ENCODE measurements around the gene AVPR1B. TPM values are rescaled to one million over a fixed set of nuclear protein-coding genes. Genes with fewer than 3 reads are reported as not detected.

Gene AVPR1B
- total RNA-seq, 2 donors from 2014 or later = not detected

- Histone ChIP-seq H3K4me3 (no peak overlapping the region), H3K9me3 (no peaks in the 10 kb centered on the region), H3K27ac (no peak overlapping the region), H3K27me3 (replicated peaks; ENCODE audit: insufficient read depth) (no peaks in the 10 kb centered on the region), H3K36me3 (no peaks in the 10 kb centered on the region), H3K4me1 (ENCODE audit: control insufficient read depth in 1 of 2, low read depth in 2 of 2) (no peaks in the 10 kb centered on the region)
- DNase-seq (ENCODE audit: low spot score) (no peak), ATAC-seq (ENCODE audit: insufficient number of reproducible peaks, low FRiP score, low read depth) (no peak)
- TF ChIP-seq, protein P1, sequence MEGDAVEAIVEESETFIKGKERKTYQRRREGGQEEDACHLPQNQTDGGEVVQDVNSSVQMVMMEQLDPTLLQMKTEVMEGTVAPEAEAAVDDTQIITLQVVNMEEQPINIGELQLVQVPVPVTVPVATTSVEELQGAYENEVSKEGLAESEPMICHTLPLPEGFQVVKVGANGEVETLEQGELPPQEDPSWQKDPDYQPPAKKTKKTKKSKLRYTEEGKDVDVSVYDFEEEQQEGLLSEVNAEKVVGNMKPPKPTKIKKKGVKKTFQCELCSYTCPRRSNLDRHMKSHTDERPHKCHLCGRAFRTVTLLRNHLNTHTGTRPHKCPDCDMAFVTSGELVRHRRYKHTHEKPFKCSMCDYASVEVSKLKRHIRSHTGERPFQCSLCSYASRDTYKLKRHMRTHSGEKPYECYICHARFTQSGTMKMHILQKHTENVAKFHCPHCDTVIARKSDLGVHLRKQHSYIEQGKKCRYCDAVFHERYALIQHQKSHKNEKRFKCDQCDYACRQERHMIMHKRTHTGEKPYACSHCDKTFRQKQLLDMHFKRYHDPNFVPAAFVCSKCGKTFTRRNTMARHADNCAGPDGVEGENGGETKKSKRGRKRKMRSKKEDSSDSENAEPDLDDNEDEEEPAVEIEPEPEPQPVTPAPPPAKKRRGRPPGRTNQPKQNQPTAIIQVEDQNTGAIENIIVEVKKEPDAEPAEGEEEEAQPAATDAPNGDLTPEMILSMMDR (IDR thresholded peaks at IDR 0.05) = no peak
These were observed 35.3 kb downstream of the AVPR1B start for GRCh38 chr1:206081856-206082255.

- DNase-seq (ENCODE audit: low spot score) (no peak), ATAC-seq (ENCODE audit: insufficient number of reproducible peaks, low FRiP score, low read depth) (no peak)
- no peaks in the 10 kb centered on the region for H3K9me3 ChIP-seq
- TF ChIP-seq, protein P1 (IDR thresholded peaks at IDR 0.05) = no peak
- H3K27ac ChIP-seq = no peak overlapping the region
- no peak overlapping the region for H3K4me3 ChIP-seq
- H3K36me3 ChIP-seq = no peaks in the 10 kb centered on the region
- H3K27me3 ChIP-seq (replicated peaks; ENCODE audit: insufficient read depth) = no peaks in the 10 kb centered on the region
- H3K4me1 ChIP-seq (ENCODE audit: control insufficient read depth in 1 of 2, low read depth in 2 of 2) = no peaks in the 10 kb centered on the region
These were observed 37.0 kb downstream of the AVPR1B start for GRCh38 chr1:206080026-206080820.

GRCh38 chr1:206079135-206079534, 38.1 kb downstream of the AVPR1B start:
- no peak for DNase-seq (ENCODE audit: low spot score)
- no peaks in the 10 kb centered on the region for H3K27me3 ChIP-seq (replicated peaks; ENCODE audit: insufficient read depth)
- H3K9me3 ChIP-seq = no peaks in the 10 kb centered on the region
- H3K4me3 ChIP-seq = no peak overlapping the region
- H3K4me1 ChIP-seq (ENCODE audit: control insufficient read depth in 1 of 2, low read depth in 2 of 2) = no peaks in the 10 kb centered on the region
- H3K27ac ChIP-seq = no peak overlapping the region
- TF ChIP-seq, protein P1 (IDR thresholded peaks at IDR 0.05) = no peak
- H3K36me3 ChIP-seq = no peaks in the 10 kb centered on the region
- ATAC-seq (ENCODE audit: insufficient number of reproducible peaks, low FRiP score, low read depth) = no peak

- no peaks in the 10 kb centered on the region for H3K9me3 ChIP-seq
- H3K4me3 ChIP-seq = no peak overlapping the region
- no peaks in the 10 kb centered on the region for H3K4me1 ChIP-seq (ENCODE audit: control insufficient read depth in 1 of 2, low read depth in 2 of 2)
- H3K27me3 ChIP-seq (replicated peaks; ENCODE audit: insufficient read depth) = no peaks in the 10 kb centered on the region
- no peaks in the 10 kb centered on the region for H3K36me3 ChIP-seq
- no peak overlapping the region for H3K27ac ChIP-seq
- TF ChIP-seq, protein P1 (IDR thresholded peaks at IDR 0.05) = no peak
- ATAC-seq (ENCODE audit: insufficient number of reproducible peaks, low FRiP score, low read depth) (no peak), DNase-seq (ENCODE audit: low spot score) (no peak)
These were observed 41.1 kb downstream of the AVPR1B start for GRCh38 chr1:206075786-206076755.

DNA sequence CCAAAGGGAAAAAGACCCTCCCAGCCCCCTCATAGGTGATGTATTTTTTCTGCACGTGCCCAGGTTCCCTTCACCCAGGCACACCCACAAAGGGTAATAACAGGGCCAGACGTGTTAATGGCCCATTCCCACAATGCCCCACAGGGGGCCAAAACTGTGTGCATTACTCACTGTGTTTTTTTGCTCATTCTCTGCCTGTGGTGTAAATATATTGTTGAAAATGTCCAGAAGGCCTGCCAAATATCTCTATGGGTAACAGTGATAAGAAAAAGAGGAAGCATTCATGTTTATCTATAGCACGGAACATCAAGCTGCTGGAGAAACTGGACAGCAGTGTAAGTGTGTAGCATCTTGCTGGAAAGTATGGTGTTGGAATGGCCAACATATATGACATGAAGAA, 42.3 kb downstream of the AVPR1B start:
- Histone ChIP-seq H3K4me1 (ENCODE audit: control insufficient read depth in 1 of 2, low read depth in 2 of 2) (no peaks in the 10 kb centered on the region), H3K4me3 (no peak overlapping the region), H3K36me3 (no peaks in the 10 kb centered on the region), H3K27me3 (replicated peaks; ENCODE audit: insufficient read depth) (no peaks in the 10 kb centered on the region), H3K9me3 (no peaks in the 10 kb centered on the region), H3K27ac (no peak overlapping the region)
- ATAC-seq (ENCODE audit: insufficient number of reproducible peaks, low FRiP score, low read depth) (no peak), DNase-seq (ENCODE audit: low spot score) (no peak)
- TF ChIP-seq, protein P1 (IDR thresholded peaks at IDR 0.05) = no peak

Data from thoracic aorta (tissue), 2 donors.